Neural progenitor cell (in vitro differentiated cells): Measurements from ENCODE around the gene STBD1.

Experiments used
- CTCF ChIP-seq: fragments of 200-600 bp; sonication (generic); IDR thresholded peaks from 2 replicates; pipeline ENCODE4 v1.5.1; 2017; ENCODE audit warnings: antibody characterized with exemption, mild to moderate bottlenecking
- EZH2 ChIP-seq: fragments of 200-600 bp; sonication (generic); IDR thresholded peaks from 2 replicates; pipeline ENCODE4 v1.6.1; 2017; ENCODE audit warnings: antibody characterized with exemption, mild to moderate bottlenecking, moderate library complexity
- EZH2phosphoT487 ChIP-seq: fragments of 200-600 bp; sonication (generic); IDR thresholded peaks from 2 replicates; pipeline ENCODE4 v1.6.1; 2017; ENCODE audit warnings: antibody characterized with exemption

- peak; percentile 55 for TF ChIP-seq CTCF
- TF ChIP-seq EZH2, result no peak
- TF ChIP-seq EZH2phosphoT487, result no peak
Measured at GRCh38 chr4:76306882-76307659, 538 bp downstream of the STBD1 start.
